Measurements from ENCODE around the gene GSTM5. TPM values are rescaled to one million over a fixed set of nuclear protein-coding genes. Genes with fewer than 3 reads are reported as not detected.
"Not testable (repeated sequence)": the region's sequence is repeated elsewhere in the genome, so short reads cannot be mapped to it uniquely, and the experiment has no call there.

The GSTM5 gene
- polyA plus RNA-seq, 1 donor, result 44.7 TPM

DNA sequence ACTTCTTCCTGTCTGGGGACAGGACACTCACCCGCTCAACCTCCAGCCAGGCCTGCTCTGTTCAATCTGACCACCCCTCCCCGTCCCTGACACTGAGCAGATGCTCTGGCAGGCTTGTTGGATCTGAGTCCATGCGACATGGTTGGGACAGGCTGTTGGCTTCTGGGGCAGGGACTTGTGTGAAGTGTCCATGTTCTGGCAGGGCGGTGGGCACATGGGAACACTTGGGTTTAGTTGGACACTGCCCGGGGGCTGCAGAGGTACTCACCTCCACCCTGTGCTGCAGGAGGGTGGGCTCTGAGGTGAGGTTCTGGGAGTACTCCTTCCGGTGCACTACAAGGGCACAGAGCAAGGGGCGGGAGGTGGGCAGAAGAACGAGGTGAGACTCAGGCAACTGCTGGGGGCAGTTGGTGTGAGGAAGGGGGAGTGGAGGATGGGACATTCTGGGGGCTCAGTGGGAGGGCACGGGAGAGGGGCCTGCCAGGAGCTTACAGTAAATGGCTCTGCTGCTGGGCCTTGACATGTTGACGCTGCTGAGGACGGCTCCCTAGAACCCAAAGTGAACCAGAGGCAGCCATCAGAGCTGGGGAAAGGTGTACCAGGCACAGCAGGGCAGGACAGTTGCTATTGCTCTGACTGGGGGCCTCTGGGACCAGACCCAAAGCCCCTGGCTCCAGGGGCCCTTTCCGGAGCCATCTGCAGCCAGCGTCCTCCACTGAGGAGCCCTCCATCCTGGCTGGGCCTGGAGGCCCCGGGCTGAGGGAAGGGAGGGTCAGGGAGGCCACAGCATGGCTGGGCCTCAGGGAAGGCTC, 49.4 kb downstream of the GSTM5 start:
- DNase-seq, result no peak

GRCh38 chr1:109762039-109762585, 50.1 kb downstream of the GSTM5 start:
- no peak for DNase-seq

- DNase-seq, result no peak
These were observed 51.0 kb downstream of the GSTM5 start for GRCh38 chr1:109762821-109763645.

- no peak for DNase-seq
These were observed 51.8 kb downstream of the GSTM5 start, which contains the start of gene EPS8L3 for GRCh38 chr1:109763646-109764415. Gene EPS8L3 (minus strand): TSS chr1:109763923. CDS start chr1:109761749, 2,174 bp downstream.

- DNase-seq, result no peak
These were observed 52.8 kb downstream of the GSTM5 start for GRCh38 chr1:109764561-109765482.

DNA sequence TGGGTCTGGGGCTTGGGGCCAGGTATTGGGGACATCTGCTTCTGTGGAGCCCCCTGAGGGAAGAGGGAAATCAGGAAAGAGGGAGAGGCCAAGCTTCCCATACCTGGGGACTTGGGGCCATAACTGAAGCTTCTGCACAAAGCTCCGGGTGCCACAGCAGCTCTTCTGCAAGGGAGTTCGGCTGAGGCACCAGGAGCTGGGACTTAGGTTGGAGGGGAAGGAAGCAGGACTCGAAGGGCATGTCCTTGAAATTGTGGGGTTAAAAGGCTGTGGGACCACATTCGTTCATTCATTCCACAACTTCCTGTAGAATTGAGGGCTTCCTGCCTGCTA, 53.4 kb downstream of the GSTM5 start:
- DNase-seq, result no peak

DNA sequence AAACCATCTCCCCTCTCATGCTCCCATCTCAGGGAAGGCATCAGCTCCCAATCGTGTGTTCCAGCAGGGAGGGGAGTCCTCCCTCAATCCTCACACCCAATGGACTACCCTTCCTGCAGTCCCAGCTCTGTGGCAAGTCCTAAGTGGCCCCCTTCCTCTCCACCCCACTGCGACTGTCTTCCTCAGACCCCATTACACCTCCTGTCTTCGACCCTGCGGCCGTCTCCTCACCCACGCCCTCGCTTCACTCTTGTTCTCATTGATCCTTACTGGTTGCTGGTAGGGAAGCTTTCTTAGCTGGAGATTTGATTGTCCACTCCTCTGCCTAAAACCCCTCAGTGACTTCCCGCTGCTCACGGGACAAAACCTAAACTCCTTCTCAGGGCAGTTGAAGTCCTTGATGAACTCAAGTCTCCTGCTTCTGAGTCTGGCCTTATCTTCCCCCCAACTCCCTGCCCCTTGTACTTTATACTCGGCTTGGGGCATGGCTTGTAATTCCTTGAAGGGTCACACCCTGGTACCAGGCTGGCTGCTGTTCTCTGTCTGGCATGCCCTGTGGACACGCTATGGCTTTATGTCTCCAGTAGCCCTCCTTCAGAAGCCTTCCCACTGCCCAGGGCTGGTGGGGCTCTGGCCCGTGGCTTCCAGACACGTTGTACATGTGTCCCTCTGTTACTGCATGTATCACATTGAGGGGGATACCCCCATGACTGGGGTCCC, 54.0 kb downstream of the GSTM5 start:
- no peak for DNase-seq

DNA sequence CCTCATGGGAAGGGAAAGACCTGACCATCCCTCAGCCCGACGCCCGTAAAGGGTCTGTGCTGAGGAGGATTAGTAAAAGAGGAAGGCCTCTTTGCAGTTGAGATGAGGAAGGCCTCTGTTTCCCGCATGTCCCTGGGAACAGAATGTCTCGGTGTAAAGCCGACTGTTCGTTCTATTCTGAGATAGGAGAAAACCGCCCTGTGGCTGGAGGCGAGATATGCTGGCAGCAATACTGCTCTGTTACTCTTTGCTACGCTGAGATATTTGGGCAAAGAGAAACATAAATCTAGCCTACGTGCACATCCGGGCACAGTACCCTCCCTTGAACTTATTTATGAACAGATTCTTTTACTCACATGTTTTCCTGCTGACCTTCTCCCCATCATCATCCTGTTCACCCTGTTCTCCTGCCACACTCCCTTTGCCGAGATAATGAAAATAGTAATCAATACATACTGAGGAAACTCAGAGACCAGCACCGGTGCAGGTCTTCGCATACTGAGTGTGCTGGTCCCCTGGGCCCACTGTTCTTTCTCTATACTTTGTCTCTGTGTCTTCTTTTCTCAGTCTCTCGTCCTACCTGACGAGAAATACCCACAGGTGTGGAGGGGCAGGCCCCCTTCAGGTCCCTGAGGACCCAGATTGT, 55.1 kb downstream of the GSTM5 start:
- not testable (repeated sequence) for DNase-seq

Other genes with a start within 250 kb of the GSTM5 start
- gene SYPL2, start 245.7 kb upstream of the GSTM5 start, polyA plus RNA-seq (ENCODE audit: insufficient read length), result 13.4 TPM
- 10.4 TPM for gene ATXN7L2, start 228.3 kb upstream of the GSTM5 start, polyA plus RNA-seq (ENCODE audit: insufficient read length)
- gene CYB561D1, start 218.2 kb upstream of the GSTM5 start, polyA plus RNA-seq (ENCODE audit: insufficient read length), result 9.7 TPM
- gene AMIGO1, start 202.5 kb upstream of the GSTM5 start, polyA plus RNA-seq (ENCODE audit: insufficient read length), result 6.2 TPM
- gene GPR61, start 172.4 kb upstream of the GSTM5 start, polyA plus RNA-seq (ENCODE audit: insufficient read length), result 1.1 TPM
- gene GNAI3, start 163.6 kb upstream of the GSTM5 start, polyA plus RNA-seq (ENCODE audit: insufficient read length), result 13.1 TPM
- not detected for gene GNAT2, start 92.6 kb upstream of the GSTM5 start, polyA plus RNA-seq (ENCODE audit: insufficient read length)
- gene AMPD2, start 92.4 kb upstream of the GSTM5 start, polyA plus RNA-seq (ENCODE audit: insufficient read length), result 50.3 TPM
- 73.1 TPM for gene GSTM4, start 56.2 kb upstream of the GSTM5 start, polyA plus RNA-seq (ENCODE audit: insufficient read length)
- gene GSTM2, start 44.2 kb upstream of the GSTM5 start, polyA plus RNA-seq (ENCODE audit: insufficient read length), result 268 TPM
- 115 TPM for gene GSTM1, start 24.4 kb upstream of the GSTM5 start, polyA plus RNA-seq (ENCODE audit: insufficient read length)
- 159 TPM for gene GSTM3, start 28.8 kb downstream of the GSTM5 start, polyA plus RNA-seq (ENCODE audit: insufficient read length)
- gene EPS8L3, start 51.7 kb downstream of the GSTM5 start, polyA plus RNA-seq (ENCODE audit: insufficient read length), result 0.86 TPM
- 7.1 TPM for gene CSF1, start 198.6 kb downstream of the GSTM5 start, polyA plus RNA-seq (ENCODE audit: insufficient read length)